HEK293 (cell line): ENCODE measurements around the gene STN1.

ENCODE experiments used
- CTCF ChIA-PET: fragments of 350-600 bp; formaldehyde crosslinking; extraction: SDS; loops from one replicate; lab custom pipeline; 2021; ENCODE audit warnings: antibody characterized with exemption; lab: Yijun Ruan, JAX
- POLR2A ChIA-PET: fragments of 300-600 bp; formaldehyde crosslinking; extraction: SDS; loops from one replicate; lab custom pipeline; 2020; ENCODE audit warnings: antibody characterized with exemption, inconsistent platforms; lab: Yijun Ruan, JAX
- H3K27ac ChIP-seq: fragments of 200-500 bp; sonication (Bioruptor generic); 2 replicates; pipeline ENCODE4 v1.5.1; 2014; ENCODE audit warnings: low read depth, low read length, control low read depth, inconsistent platforms; ENCODE audit errors: extremely low read depth
- H3K36me3 ChIP-seq, 2 experiments: fragments of 200-500 bp in 1 of 2; sonication (Bioruptor generic) in 1 of 2; 1 replicate in 1 of 2; 2 replicates in 1 of 2; pipeline ENCODE4 v1.5.1; 2014 to 2017; ENCODE audit warnings: inconsistent platforms in 2 of 2, low read length in 2 of 2; ENCODE audit not compliant: control insufficient read depth in 2 of 2, insufficient read depth in 1 of 2
- H3K4me1 ChIP-seq: fragments of 200-500 bp; sonication (Bioruptor generic); 2 replicates; pipeline ENCODE4 v1.5.1; 2014; ENCODE audit warnings: mild to moderate bottlenecking, low read length, inconsistent platforms; ENCODE audit not compliant: control insufficient read depth, insufficient read depth
- H3K4me3 ChIP-seq: 2 replicates; pipeline ENCODE4 v1.5.1; 2011; ENCODE audit warnings: low read depth, mild to moderate bottlenecking, control low read depth, low read length, moderate library complexity
- H3K9me3 ChIP-seq: fragments of 200-500 bp; sonication (Bioruptor generic); 2 replicates; pipeline ENCODE4 v1.5.1; 2014; ENCODE audit warnings: low read depth, low read length, inconsistent platforms; ENCODE audit not compliant: control insufficient read depth, insufficient read depth
- ELK4 ChIP-seq: IDR thresholded peaks from 2 replicates; pipeline ENCODE4 v1.6.1; 2011; ENCODE audit warnings: mild to moderate bottlenecking, low read depth, low read length, borderline replicate concordance
- KLF9 ChIP-seq: fragments of 450-650 bp; formaldehyde crosslinking; IDR thresholded peaks from 2 replicates; pipeline ENCODE4 v1.5.1; 2016; ENCODE audit warnings: missing biosample characterization, missing genetic modification characterization, low read depth
- PRDM10 ChIP-seq: fragments of 450-650 bp; formaldehyde crosslinking; IDR thresholded peaks from 2 replicates; pipeline ENCODE4 v1.5.1; 2016; ENCODE audit warnings: missing biosample characterization, missing genetic modification characterization
- REST ChIP-seq: fragments of 450-650 bp; formaldehyde crosslinking; IDR thresholded peaks from 2 replicates; pipeline ENCODE4 v1.5.1; 2016; ENCODE audit warnings: missing biosample characterization, missing genetic modification characterization
- YY2 ChIP-seq: fragments of 450-650 bp; formaldehyde crosslinking; IDR thresholded peaks from 2 replicates; pipeline ENCODE4 v1.5.1; 2016; ENCODE audit warnings: missing biosample characterization, missing genetic modification characterization
- ZBTB17 ChIP-seq: fragments of 450-650 bp; formaldehyde crosslinking; IDR thresholded peaks from 2 replicates; pipeline ENCODE4 v1.5.1; 2016; ENCODE audit warnings: missing biosample characterization, missing genetic modification characterization
- ZBTB7A ChIP-seq: fragments of 450-650 bp; formaldehyde crosslinking; IDR thresholded peaks from 2 replicates; pipeline ENCODE4 v1.5.1; 2016; ENCODE audit warnings: low read depth, missing biosample characterization, missing genetic modification characterization
- ZBTB8A ChIP-seq: fragments of 450-650 bp; formaldehyde crosslinking; IDR thresholded peaks from 2 replicates; pipeline ENCODE4 v1.5.1; 2016; ENCODE audit warnings: missing biosample characterization, missing genetic modification characterization
- ZNF155 ChIP-seq: fragments of 450-650 bp; formaldehyde crosslinking; IDR thresholded peaks from 2 replicates; pipeline ENCODE4 v1.5.1; 2016; ENCODE audit warnings: missing biosample characterization, missing genetic modification characterization
- ZNF202 ChIP-seq: fragments of 450-650 bp; formaldehyde crosslinking; IDR thresholded peaks from 2 replicates; pipeline ENCODE4 v1.5.1; 2016; ENCODE audit warnings: missing biosample characterization, missing genetic modification characterization, borderline replicate concordance
- ZNF211 ChIP-seq: fragments of 450-650 bp; formaldehyde crosslinking; IDR thresholded peaks from 2 replicates; pipeline ENCODE4 v1.5.1; 2016; ENCODE audit warnings: low read depth, missing biosample characterization, missing genetic modification characterization
- ZNF214 ChIP-seq: fragments of 450-650 bp; formaldehyde crosslinking; IDR thresholded peaks from 2 replicates; pipeline ENCODE4 v1.5.1; 2017; ENCODE audit warnings: missing biosample characterization, mild to moderate bottlenecking, missing genetic modification characterization, borderline replicate concordance
- ZNF223 ChIP-seq: fragments of 450-650 bp; formaldehyde crosslinking; IDR thresholded peaks from 2 replicates; pipeline ENCODE4 v1.5.1; 2016; ENCODE audit warnings: missing biosample characterization, missing genetic modification characterization
- ZNF362 ChIP-seq: fragments of 450-650 bp; formaldehyde crosslinking; IDR thresholded peaks from 2 replicates; pipeline ENCODE4 v1.5.1; 2016; ENCODE audit warnings: missing biosample characterization, missing genetic modification characterization
- ZNF398 ChIP-seq: fragments of 450-650 bp; formaldehyde crosslinking; IDR thresholded peaks from 2 replicates; pipeline ENCODE4 v1.5.1; 2017; ENCODE audit warnings: missing biosample characterization, missing genetic modification characterization
- ZNF549 ChIP-seq: fragments of 450-650 bp; IDR thresholded peaks from 2 replicates; pipeline ENCODE4 v1.5.1; 2018; ENCODE audit warnings: missing biosample characterization, missing genetic modification characterization, mild to moderate bottlenecking, inconsistent platforms, moderate library complexity
- ZNF561 ChIP-seq: fragments of 450-650 bp; IDR thresholded peaks from 2 replicates; pipeline ENCODE4 v1.5.1; 2018; ENCODE audit warnings: missing biosample characterization, missing genetic modification characterization, borderline replicate concordance
- ZNF580 ChIP-seq: fragments of 450-650 bp; formaldehyde crosslinking; IDR thresholded peaks from 2 replicates; pipeline ENCODE4 v1.5.1; 2016; ENCODE audit warnings: missing biosample characterization, missing genetic modification characterization
- ZNF704 ChIP-seq: fragments of 450-650 bp; formaldehyde crosslinking; IDR thresholded peaks from 2 replicates; pipeline ENCODE4 v1.5.1; 2016; ENCODE audit warnings: missing biosample characterization, missing genetic modification characterization
- ZNF777 ChIP-seq: fragments of 450-650 bp; formaldehyde crosslinking; IDR thresholded peaks from 2 replicates; pipeline ENCODE4 v1.5.1; 2017; ENCODE audit warnings: missing biosample characterization, missing genetic modification characterization, borderline replicate concordance
- ZNF830 ChIP-seq: fragments of 450-650 bp; IDR thresholded peaks from 2 replicates; pipeline ENCODE4 v1.5.0; 2018; ENCODE audit warnings: missing biosample characterization, missing genetic modification characterization, low read depth, mild to moderate bottlenecking, moderate library complexity

The STN1 gene

GRCh38 chr10:103892181-103892580 is 25.8 kb downstream of the STN1 start (continued):
- TF ChIP-seq REST (tag by site-specific recombination): no peak
- TF ChIP-seq ZNF561 (tag by site-specific recombination): no peak
- no peak for TF ChIP-seq ZNF549 (tag by site-specific recombination)
- no peak for TF ChIP-seq ZNF362
- TF ChIP-seq ZBTB7A (tag by site-specific recombination): no peak
- TF ChIP-seq PRDM10 (tag by site-specific recombination): no peak
- TF ChIP-seq ZNF777 (tag by site-specific recombination): no peak
- TF ChIP-seq, all 188 proteins: peak for 0

GRCh38 chr10:103890688-103891087 is 27.3 kb downstream of the STN1 start:
- no peaks in the 10 kb centered on the region for H3K9me3 ChIP-seq
- ChIA-PET POLR2A (interaction anchor here (1.2 kb wide), 1 partner anchor 18 kb away, joined by 4 read pairs; no protein-coding TSS in a partner anchor), CTCF (interaction anchor here (0.8 to 2.0 kb wide), 5 partner anchors 18 to 416 kb away, joined by 3 to 7 read pairs (median 3); no protein-coding TSS in a partner anchor)
- peaks cover 0 to 28% of the 10 kb centered on the region in 2 experiments; a peak in 1 of 3 replicates for H3K36me3 ChIP-seq
- no peak overlapping the region for H3K27ac ChIP-seq
- H3K4me3 ChIP-seq: no peak overlapping the region
- TF ChIP-seq ZBTB8A (no peak), ZNF704 (tag by site-specific recombination) (no peak), ZNF214 (tag by site-specific recombination) (no peak), ZNF155 (no peak), ZNF830 (tag by site-specific recombination) (no peak), YY2 (no peak), ZNF211 (no peak), KLF9 (tag by site-specific recombination) (no peak), ZNF223 (no peak), ZNF202 (tag by site-specific recombination) (no peak), ZBTB17 (tag by site-specific recombination) (no peak), ZNF580 (tag by site-specific recombination) (no peak), ZNF398 (tag by site-specific recombination) (no peak), ELK4 (no peak)
- TF ChIP-seq, all 188 proteins: peak for 0
- peaks cover 14% of the 10 kb centered on the region for H3K4me1 ChIP-seq
